Head of caudate nucleus (tissue), 42 donors: ENCODE results near the gene UBE2R2.
"Not testable (repeated sequence)": the region's sequence is repeated elsewhere in the genome, so short reads cannot be mapped to it uniquely, and the experiment has no call there.

Source experiments
- DNase-seq, 42 donors: peaks; one replicate each; pipeline versions ENCODE4 v3.0.0 to v3.0.0-alpha.2; 2020 to 2021; ENCODE audit warnings: mixed read lengths in 7 of 42
- intact Hi-C: fragments of 100-400 bp; cut with DNase I; formaldehyde crosslinking; loops from one replicate; pipeline ENCODE4 v1.15.0; 2022

The UBE2R2 gene

DNA sequence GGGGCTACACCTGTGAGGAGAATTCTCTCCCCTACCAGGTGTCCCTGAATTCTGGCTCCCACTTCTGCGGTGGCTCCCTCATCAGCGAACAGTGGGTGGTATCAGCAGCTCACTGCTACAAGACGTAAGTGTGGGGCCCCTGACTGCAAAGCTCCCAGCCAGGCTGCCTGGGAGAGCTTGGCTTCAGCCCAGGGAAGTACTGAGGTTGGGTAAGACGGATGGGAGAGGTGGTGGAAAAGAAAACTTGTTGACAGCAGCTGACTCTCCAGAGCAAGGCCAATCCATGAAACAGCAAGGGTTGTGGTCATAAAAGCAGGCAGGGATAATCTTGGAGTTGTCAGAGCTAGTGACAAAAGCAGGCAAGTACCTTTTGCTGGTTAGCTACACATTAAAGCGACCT lies 20.3 kb upstream of the UBE2R2 start:
- intact Hi-C loops, DNase-seq: not testable (repeated sequence)

DNA sequence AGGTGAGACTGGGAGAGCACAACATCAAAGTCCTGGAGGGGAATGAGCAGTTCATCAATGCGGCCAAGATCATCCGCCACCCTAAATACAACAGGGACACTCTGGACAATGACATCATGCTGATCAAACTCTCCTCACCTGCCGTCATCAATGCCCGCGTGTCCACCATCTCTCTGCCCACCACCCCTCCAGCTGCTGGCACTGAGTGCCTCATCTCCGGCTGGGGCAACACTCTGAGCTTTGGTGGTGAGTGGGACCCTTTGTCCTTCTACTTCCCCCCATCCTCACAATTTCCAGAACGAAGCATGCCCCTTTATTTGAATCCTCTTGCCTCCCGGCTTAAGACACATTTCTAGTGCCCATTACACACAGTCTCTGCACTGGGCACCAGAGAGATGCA lies 19.1 kb upstream of the UBE2R2 start:
- DNase-seq, result no peak
- intact Hi-C loops, result no loop called here

DNA sequence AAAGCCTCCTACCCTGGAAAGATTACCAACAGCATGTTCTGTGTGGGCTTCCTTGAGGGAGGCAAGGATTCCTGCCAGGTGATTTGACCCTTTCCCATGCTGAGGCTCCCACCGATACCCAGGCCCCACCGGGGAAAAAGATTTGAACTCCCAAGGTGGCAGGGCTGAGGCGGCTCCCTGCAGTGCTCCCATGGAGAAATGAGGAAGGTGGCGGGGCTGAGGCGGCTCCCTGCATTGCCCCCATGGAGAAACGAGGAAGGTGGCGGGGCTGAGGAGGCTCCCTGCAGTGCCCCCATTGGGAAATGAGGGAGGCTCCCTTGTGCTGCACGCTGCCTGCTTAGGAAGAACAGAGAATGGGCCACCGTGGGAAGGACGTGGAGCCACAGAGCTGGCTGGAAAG lies 18.4 kb upstream of the UBE2R2 start:
- DNase-seq, result no peak
- intact Hi-C loops, result no loop called here

DNA sequence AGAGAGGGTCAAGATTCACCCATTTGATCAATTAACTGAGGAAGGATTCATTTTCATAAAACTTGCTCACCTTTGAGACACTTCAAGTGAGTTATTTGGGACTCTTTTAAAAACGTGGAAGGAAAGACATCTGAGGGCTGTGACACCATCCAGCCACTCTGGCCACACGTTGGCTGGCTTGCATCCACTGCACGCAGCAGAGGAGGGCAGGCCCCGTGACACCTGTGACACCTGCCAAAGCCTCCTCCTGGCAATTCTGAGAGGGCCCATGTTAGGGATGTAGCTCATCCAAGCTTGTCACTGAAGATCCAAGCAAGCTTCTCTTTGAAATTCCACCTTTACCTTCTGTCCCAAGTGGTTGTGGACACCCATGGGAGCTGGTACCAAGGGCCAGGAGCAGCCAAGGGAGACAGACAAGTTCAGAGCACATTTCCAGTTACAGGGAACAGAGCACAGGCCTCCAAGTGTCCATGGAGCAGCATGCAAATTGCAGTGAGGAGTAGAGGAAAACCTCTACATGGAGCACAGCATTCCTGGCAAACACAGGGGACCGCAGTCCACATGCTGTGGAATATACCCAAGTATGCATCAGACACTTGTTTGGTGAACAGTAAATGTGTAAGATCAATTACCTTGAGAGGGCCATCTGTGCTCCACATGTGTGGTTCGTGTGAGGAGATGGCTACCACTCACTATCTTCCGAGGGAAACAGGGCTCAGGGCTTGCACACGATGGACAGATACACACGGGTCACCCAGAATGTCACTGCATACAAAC lies 16.8 kb upstream of the UBE2R2 start:
- DNase-seq, result no peak
- intact Hi-C loops, result no loop called here

DNA sequence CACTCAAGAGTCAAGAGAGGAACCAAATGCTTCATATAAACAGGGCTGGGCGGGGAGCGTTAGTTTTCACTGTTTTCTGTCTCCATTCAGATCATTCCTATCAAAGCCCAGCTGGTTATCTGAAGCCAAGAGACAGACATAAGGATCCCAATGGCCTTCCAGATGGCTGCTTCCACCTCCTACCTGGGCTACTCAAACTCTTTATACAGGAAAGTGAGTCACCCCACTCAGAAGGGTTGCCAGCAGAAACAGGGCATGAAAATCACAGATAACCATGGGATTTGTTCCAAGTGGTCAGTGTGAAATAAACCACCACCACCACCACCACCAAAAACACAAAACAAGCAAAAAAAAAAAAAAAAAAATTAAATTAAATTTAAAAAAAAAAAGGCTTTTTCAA lies 16.1 kb upstream of the UBE2R2 start:
- intact Hi-C loops, result no loop called here
- no peak for DNase-seq

DNA sequence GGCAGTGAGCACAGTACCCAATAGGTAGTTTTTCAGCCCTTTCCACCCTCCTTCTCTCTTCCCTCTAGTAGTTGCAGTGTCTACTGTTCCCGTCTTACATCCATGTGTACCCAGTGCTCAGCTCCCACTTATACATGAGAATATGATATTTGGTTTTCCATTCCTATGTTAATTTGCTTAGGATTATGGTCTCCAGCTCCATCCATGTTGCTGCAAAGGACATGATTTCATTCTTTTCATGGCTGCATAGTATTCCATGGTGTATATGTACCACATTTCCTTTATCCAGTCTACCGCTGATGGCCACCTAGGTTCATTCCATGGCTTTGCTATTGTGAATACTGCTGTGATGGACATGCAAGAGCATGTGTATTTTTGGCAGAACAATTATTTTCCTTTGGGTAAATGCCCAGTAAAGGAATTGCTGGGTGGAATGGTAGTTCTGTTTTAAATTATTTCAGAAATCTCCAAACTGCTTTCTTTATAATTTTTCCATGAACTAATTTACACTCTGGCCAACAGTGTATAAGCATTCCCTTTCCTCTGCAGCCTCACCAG lies 14.9 kb upstream of the UBE2R2 start:
- intact Hi-C loops, DNase-seq: not testable (repeated sequence)

DNA sequence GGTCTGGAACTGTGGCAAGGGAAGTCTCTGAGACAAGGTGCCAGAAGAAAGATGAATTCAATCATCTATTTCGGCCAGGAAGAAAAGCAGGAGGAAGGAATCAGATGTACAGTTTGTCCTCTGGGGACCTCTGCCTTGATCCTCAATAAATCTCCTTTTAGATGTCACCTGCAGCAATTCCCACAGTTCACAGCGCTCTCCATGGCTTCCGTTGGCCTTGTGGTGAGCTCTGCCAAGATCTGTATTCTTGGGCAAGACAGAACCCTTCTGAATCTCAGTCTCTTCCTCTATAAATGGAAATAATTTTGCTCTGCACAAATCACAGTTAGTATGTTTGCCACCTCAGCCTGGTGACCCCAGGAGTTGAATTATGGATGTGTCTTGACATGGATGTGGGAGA lies 12.8 kb upstream of the UBE2R2 start:
- DNase-seq, intact Hi-C loops: not testable (repeated sequence)

DNA sequence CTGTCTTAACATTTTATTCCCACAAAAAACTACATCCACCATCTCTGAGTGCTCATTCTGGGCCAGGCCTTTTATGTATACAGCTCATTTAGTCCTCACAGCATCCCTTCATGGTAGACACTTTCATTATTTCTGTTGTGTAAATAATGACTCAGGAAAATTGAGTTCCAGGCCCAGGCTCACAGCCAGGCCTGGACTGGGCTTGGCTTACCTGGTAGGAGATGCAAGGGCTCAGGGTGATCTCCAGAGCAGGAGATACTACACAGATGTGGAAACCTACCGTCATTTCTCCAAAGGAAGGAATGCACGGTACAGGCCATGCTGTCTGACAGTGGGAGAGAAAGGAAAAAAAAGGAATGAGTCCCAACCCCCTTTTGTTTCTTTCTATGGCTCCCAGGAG lies 9.8 kb upstream of the UBE2R2 start:
- intact Hi-C loops, result not testable (repeated sequence)

DNA sequence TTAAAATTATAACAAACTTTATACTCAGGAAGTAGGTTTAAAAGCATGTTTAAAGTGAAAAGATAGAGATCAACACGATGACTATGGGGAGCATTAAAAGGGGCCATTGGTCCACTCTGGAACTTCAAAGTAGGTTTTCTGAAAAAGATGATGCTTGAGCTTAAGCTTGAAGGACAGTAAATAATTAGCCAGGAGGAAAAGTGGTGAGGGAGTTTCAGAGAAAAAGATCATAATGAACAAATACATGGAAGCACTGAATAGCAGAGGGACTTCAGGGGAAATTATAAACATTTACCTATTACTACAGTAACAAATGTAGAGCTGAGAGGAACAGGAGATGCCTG lies 8.0 kb upstream of the UBE2R2 start:
- intact Hi-C loops, DNase-seq: not testable (repeated sequence)

More for the DNA sequence above, 9.8 kb upstream of the UBE2R2 start:
- DNase-seq, result not testable (repeated sequence)

DNA sequence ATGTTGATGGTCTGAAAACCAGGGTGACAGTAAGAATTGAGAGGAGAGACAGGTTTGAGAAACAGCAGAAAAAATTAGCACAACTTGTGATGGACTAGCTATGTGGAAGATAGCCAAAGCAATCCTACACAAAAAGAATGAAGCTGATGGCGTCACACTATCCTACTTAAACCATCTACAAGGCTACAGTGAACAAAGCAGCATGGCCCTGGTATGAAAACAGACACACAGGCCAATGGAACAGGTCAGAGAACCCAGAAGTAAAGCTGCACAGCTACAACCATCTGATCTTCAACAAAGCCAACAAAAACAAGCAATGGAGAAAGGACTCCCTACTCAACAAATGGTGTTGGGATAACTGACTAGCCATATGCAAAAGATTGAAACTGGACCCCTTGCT lies 7.5 kb upstream of the UBE2R2 start:
- intact Hi-C loops, result no loop called here
- DNase-seq, result no peak

DNA sequence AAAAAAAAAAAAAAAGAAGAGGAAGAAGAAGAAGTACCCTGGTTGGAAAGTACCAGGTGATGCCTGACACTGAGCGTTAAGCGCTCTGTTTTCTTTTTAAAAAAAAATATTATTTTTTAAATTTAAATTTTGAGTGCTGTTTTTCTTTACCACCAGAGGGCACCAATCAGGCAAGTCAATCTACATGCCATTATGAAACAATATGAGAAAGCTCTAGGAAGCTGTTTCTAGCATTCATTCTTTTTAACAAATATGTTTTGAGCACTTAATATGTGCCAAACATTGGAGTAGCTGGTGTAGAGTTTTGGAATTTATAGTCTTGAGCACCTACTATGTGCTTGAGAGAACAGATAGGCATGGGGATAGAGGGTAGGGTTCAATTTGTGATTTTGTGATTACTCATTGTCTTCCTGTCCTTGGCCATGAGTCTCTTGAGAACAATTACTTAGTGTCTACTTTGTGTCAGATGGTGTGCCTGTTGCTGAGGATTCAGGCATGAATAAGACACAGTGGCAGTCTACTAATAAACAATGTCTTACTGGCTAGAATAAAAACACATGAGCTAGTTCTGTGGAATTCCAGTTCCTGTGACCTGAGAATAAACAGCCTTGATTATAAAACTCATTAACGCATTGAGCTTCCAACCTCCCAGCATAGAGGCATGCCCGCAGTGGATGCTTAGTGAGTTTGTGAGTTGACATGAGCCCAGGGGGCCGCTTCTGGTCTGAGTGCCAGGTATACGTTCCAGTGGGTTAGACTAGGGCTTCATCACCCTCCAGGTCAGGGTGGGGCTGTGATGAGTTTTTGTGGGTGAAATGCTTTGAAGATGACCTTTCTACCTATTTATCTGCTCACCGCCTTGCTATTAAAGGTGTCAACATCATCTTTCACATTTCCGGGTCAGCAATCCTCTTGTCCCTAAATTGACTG lies 3.0 kb upstream of the UBE2R2 start:
- intact Hi-C loops, result loop anchor here (10.0 kb wide), 2 partner anchors 101 to 231 kb away; partner anchors contain the start of gene UBAP2
- DNase-seq, result peak in 18 of 42 donors; percentile 22 to 70 (median 40)

DNA sequence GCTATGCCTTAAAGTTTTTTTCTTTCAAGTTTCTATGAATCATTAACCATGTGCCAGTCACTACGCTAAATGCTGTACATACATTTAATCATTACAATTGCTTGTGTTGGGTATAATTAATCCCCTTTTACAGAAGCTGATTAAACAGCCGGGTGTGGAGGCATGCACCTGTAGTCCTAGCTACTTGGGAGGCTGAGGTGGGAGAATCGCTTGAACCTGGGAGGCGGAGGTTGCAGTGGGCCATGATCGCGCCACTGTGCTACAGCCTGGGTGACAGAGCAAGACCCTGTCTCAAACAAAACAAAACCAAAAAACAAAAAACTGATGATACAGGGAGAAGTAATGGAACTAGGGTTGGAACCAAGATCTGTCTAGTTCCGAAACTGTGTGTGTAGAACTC lies 1.2 kb upstream of the UBE2R2 start:
- no peak for DNase-seq
- intact Hi-C loops, result loop anchor here (10.0 kb wide), 2 partner anchors 99 to 229 kb away; partner anchors contain the start of gene UBAP2

DNA sequence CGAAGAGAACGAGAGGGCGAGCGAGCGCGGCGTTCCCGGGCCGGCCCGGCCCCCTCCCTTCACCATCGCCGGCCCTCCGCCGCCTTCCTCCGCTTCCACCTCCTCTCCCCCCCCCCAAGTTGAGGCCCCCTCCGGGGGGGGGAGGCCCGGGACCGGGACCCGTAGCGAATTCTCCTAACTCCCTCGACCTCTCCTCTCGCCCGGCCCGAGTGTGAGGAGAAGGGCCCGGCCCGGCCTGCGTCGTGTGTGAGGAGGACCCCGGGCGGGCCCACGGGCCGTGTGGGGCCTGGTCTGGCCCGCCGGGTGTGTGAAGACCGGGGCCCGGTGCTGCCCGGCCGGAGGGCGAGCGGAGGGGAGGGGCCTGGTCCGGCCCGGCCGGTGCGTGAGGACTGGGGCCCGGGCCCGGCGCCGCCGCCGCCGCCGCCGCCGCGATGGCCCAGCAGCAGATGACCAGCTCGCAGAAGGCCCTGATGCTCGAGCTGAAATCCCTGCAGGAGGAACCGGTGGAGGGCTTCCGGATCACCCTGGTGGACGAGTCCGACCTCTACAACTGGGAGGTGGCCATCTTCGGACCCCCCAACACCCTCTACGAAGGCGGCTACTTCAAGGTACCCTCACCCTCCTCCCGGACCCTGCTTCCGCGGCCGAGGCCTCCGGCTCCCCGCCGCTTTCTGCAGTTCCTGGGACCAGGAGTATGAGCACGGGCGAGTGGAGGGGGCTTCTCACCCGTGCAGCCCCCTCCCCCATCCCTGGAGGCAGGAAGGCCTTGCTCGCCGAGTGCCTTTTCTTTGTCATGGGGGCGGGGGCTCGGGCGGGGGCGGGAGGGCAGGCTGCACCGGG lies 587 bp downstream of the UBE2R2 start:
- DNase-seq, result peak in 34 of 42 donors; percentile 15 to 67 (median 46)
- intact Hi-C loops, result loop anchor here (10.0 kb wide), 2 partner anchors 97 to 227 kb away; partner anchors contain the start of gene UBAP2

DNA sequence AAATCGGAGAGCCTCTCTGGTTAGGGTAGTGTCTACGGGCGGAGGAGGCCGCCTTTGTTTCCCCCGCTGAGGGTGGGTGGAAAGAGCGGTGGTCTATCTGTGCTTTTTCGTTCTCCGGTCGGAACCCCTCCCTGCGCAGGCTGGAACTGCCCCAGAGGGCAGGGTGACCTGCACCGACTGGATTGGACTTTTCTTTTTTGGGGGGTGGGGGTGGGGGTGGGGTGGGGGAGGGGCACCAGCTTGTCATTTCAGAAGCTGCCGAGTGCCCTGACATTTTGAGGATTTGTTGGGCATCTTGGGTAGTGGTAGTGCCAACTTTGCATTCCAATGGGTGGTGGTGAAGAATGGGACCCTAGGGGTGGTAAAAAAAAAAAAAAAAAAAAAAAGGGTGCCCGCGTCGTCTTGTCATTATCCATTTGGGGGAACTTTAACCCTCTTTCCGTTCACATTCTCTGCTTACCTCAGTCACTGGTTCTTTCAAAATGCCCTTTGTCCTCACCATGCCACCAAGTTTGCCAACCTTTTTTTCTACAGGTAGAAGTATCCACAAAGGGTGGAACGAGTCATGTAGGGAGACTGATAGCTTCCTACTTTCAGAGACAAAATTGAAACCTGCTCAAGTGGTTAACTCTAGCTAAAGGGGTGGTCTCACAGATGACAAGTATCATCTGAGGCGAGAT lies 1.3 kb downstream of the UBE2R2 start:
- intact Hi-C loops, result loop anchor here (10.0 kb wide), 2 partner anchors 96 to 226 kb away; partner anchors contain the start of gene UBAP2
- DNase-seq, result peak in 21 of 42 donors; percentile 8 to 75 (median 41)

DNA sequence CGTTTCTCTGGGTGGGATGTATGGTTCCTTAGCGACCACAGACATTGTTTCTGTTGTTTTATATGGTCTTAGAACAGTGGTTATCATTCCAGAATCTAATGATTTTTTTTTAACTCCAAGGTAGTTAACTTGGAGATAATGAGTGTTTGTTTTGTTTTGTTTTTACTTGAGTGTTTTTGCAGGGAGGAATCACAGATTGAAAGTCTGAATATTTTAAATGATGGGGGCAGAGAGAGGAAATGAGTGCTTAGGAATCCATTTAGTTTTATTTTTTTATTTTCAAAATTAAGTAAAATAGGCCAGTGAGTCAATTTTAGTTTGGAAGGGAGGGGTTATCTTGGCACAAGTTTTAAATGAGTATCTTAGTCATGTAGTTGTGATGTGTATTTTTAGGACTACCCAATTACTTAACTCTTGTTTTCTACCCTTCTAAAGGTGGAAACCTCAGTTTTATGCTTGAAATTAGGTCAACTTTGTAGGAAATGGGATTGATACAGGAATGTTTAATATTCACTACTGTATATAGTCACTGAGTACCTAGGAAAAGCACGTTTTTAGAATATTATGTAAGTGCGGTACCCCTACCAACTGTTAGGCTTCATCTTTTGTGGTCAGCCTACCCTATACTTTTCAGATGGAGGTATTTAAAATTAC lies 2.0 kb downstream of the UBE2R2 start:
- intact Hi-C loops, result loop anchor here (10.0 kb wide), 2 partner anchors 96 to 226 kb away; partner anchors contain the start of gene UBAP2
- DNase-seq, result no peak

DNA sequence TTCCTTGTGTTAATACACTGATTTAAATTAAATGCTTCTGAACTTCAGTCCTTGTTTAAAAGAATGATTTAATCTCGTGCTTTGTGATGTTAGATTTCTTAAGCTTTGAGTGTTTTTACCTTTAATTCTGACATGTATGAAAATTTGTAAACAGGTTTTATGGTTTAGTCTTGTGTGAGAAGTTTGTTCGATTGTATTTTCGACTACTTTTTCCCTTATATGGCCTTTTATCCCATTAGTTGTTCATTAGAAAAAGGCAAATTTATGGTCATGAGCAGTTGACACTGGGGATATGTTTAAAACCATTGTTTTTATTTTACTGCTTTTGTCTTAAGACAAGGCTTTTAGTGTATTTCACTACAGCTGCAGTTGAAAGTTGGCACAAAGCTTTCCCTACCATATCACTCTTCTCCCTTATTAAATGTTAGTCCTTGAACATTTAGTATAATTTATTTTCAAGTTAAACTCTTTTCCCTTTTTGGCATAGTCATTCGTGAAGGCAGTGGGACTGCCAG lies 3.3 kb downstream of the UBE2R2 start:
- no peak for DNase-seq

DNA sequence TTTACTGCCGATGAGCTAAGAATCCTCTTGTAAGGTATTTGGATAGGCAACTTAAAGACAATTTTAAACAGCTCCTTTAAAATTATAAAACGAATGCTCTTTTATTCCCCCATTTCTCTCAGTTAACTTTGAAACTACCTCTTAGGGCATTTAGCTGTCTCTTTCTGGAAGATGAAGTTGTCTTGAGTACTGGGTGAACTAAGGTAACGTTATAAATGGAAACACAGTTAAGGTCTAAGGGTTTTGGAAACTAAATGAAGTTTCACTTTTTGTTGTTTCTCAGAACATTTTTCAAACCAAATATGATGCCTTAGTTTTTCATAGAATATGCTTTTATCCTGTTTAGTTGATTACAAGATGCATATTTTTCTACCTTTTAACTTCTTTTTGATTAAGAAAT lies 6.8 kb downstream of the UBE2R2 start:
- DNase-seq, result no peak
- intact Hi-C loops, result no loop called here

More for the DNA sequence above, 3.3 kb downstream of the UBE2R2 start:
- intact Hi-C loops, result no loop called here
